Right hindlimb (tissue), 1 donor: ENCODE measurements around the gene MARCHF11.

Experiments
- DNase-seq: peaks from one replicate; pipeline ENCODE4 v3.0.0-alpha.2; 2018

MARCHF11 gene, protein sequence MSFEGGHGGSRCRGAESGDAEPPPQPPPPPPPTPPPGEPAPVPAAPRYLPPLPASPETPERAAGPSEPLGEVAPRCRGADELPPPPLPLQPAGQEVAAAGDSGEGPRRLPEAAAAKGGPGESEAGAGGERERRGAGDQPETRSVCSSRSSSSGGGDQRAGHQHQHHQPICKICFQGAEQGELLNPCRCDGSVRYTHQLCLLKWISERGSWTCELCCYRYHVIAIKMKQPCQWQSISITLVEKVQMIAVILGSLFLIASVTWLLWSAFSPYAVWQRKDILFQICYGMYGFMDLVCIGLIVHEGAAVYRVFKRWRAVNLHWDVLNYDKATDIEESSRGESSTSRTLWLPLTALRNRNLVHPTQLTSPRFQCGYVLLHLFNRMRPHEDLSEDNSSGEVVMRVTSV

DNA sequence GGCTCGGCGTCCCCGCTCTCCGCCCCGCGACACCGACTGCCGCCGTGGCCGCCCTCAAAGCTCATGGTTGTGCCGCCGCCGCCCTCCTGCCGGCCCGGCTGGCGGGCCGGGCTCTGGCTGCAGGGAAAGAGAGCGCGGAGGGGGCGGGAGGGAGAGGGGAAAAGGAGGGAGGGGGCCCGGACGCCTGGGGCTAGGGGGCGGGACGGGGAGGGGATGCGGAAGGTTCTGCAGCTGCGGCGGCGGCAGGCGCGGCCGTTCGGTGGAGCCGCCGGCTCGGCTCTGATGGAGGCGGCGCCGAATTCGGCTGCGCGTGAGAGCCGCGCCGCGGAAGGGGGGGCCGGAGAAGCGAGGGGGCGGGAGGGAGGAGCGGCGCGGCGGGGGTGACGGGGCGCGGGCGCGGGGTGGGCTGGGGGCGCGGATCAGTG lies at the start of gene MARCHF11:
Gene MARCHF11, minus strand, starts transcription at position 281 of the 425 bp plus-strand sequence. Its CDS starts 216 bp downstream, at position 65.
- DNase-seq, result no peak

DNA sequence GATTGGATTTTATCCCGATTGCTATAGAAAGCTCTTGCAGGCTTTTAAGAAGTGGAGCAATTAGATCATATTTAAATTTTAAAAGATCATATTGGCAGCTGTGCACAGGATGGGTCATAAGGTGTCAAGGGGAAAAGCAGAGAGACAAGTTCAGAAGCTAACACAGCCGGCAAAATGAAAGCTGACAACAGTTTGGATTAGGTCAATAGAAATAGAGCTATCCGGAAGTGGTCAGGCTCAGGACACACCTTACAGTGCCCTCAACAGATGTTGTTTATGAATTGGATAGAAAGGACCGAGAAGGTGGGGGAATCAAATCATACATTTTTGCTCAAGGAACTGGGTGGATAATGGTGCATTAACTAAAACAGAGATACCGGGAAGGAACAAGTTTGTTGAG lies 46.3 kb upstream of the MARCHF11 start:
- no peak for DNase-seq

DNA sequence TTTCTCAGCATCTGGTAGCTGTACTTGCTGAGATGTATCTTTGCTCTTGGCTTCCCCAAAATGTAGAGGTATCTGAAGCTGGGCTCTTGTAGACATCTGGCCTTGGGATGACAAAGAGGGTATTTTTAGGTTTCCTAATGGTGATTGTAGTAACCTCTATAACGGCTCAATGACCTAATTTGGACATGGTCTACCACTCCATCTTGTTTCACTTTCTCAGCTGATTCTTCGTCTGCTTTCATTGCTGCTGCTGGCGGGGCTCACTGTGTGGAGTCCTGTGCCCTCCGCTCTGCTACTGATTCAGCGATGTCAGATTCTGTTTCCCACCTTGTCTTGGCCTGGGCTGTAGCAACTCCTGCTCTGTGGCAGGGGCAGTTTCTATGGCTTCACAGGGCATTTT lies 12.7 kb upstream of the MARCHF11 start:
- DNase-seq, result no peak

DNA sequence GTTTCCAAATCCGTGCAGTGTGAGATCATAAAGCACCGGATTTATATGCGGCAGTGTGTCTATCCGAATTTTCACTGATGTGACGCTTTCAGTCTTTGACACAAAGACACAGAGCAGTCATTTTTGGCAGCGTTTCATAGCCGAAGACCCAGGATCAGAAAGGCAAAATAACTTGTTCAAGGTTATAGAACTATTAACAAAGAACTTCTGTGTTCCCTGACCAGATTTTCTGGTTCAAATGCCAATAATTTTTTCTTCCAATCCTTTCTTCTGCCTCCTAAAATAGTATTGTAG lies 1.1 kb upstream of the MARCHF11 start:
- no peak for DNase-seq

DNA sequence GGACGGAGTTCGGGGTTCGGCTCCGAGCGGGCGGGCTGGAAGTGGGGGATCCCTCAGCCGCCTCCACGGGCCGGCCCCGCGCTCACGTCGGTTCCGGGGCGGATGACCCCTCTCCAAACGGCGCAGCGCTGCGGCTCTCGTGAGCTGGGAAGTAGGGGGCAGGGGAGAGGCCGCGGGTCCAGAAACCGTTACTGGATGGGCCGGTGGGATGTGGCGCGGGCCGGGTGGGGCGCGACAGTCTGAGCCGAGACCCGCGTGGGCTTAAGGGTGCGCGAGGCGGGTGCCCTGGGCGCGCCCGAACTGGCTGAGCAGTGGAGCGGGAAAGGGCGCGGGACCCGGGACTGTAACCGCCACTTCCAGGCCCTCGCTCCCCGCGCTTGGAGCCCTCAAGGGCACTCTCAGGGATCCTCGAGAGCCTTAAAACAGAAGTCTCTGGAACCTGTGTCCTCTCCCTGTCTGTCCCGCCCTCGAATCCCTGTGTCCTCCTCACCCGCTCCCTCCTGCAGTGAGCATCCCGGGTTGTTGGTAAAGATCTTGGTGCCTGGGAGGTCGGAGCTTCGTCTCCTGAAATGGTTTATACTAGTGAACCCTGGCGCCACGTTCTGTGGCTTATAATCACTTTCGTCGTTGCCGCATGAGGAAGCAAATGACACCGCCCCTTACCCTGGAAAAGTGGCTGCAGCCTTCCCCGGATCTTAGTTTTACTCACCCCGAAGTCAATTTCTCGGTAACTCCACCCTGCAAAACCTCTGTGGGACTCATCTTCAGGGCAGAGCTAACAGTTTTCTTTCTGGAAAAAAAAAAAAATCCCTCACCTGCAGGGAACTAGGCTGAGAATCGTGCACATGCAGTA lies 571 bp upstream of the MARCHF11 start:
- DNase-seq, result no peak

DNA sequence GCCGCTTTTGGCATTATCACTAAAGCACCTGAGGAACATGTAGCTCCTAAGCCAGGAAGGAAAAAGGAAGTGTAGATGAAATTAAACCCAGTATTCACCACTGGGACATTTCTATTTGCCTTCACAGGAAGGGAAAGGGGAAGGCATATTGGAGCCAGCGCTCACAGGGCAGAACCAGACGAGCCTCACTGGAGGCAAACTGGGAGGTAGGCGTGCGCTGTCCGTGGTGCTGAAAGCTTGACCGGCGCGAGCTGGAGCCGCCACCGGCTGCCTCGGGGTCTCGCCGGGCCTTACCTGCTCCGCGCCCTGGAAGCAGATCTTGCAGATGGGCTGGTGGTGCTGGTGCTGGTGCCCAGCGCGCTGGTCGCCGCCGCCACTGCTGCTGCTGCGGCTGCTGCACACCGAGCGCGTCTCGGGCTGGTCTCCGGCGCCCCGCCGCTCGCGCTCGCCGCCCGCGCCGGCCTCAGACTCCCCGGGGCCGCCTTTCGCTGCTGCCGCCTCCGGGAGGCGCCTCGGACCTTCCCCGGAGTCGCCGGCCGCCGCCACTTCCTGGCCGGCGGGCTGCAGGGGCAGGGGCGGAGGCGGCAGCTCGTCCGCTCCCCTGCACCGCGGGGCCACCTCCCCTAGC lies 732 bp downstream of the MARCHF11 start:
- peak; percentile 87 for DNase-seq

DNA sequence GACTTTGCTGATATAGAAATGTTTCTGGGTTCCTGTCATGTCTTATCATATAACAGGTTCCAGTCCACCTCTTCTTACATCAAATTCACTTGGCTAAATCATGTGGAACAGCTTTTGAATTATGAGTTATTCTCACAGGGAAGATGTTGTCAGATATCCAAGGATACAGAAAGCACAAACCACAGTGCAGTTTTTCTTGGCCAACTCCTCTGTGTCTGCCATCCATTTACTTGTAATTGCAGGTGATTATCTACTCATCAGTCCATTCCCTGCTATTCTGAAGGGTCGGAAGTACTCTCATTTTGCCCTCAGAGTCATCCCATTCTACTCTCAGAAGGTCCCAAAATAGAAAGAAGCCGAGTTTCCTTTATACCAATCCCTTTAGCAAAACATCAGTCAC lies 10.0 kb downstream of the MARCHF11 start:
- no peak for DNase-seq

DNA sequence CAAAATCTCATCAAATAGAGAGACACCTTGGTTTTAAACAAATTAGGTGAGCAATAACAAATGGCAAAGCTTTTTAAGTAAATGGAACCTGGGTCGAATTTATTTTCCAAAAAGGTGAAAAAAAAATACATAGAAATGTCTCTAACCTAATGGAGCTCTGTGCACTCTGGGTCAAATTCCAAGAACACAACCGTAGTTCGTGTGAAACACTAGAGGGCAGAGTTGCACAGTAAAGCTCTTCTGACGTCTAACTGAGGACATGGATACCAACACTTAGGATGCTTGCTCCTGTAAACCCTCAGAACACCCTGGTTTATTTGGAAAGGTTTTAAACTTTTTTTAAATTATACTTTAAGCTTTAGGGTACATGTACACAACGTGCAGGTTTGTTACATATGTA lies 18.9 kb downstream of the MARCHF11 start:
- DNase-seq, result no peak

DNA sequence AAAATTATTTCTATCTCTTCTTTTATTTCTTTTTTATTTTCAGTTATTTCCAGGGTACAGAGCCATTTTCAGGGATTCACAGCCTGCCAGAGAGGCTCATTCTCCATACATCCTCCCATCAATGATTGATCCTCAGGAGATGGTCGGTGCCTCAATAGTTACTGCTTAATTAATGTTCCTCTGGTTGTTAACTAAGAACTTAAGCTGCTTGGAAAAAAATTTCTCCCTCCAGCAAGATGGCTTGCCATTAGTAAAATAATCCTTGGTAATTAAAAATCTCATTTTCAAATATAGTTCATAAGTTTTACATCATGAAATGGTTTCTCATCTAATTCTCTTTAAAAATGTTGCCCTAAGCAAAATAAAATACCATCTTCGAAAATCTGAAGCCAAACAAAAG lies 20.0 kb downstream of the MARCHF11 start:
- no peak for DNase-seq

DNA sequence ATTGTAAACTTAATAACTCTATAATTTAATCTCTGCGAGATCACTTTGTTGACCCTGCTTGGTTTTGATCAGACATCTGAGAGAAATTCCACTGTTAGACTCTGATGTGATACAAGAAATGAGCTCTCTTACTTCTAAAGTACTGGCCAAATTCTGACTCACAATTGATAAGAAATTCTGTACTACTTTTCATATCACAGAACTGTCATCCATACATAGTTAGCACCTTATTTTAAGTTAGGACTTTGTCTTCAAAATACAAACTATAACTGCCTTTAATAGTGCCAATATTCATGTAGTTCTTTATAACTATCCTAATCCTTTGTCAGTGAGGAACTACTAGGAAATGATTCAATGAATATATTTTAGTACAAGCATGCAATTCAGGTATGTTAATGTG lies 23.4 kb downstream of the MARCHF11 start:
- no peak for DNase-seq

DNA sequence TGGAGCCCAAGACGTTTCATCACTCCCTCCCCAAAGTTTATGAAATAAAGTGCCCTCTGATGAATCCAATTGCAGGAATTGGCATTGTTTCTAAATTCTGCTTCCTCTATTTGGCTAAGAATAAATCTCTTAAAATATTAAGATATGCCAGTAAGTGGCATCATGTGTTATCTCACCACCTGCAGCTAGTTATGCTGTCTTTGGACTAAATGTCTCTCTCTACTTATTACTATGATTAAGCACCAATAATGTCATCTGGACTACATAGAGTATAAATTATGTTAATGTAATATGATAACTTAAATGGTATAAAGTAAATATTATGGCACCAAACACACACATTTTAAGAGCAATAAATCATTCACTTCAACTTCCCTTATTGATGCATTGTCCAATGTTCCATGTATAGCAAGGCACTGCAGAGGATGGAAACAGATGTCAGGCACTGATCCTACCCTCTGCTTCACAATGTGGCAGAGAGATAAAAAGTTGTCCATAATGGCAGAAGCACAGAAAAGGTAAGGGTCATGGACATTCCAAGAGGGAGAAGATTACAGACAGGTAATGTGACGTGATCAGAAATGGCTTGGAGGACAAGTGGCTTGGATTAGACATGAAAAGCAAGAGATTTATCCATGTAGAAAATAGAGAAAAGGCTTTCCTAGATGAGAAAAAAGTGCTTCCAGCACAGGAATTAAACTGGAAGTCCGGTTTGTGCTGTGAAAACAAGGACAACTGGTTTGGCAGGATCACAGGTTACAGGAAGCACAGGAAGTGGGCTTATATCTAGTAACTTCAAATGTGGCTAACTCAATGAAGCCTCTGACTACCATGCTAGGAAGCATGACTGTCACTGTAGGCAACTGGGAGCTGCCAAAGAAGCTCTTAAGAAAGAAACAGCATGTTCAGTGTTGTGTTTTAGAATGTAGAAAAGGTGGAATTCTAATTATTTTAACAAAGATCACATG lies 26.7 kb downstream of the MARCHF11 start:
- DNase-seq, result no peak

DNA sequence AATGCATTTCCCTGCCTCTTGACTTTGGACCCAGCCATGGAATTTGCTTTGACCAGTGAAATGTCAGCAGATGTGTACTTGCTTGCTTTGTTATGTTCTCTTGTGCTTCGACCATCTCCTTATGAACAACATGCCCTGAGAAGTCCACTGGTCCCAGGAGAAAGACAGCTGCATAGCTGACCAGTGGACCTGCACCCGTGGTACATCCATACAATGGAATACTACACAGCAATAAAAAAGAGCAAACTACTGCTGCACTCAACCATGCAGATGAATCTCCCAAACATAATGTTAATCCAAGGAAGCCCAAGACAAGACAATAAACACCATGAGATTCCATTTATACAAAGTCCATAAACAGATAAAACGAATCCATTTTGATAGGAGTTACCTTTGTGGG lies 30.0 kb downstream of the MARCHF11 start:
- no peak for DNase-seq

DNA sequence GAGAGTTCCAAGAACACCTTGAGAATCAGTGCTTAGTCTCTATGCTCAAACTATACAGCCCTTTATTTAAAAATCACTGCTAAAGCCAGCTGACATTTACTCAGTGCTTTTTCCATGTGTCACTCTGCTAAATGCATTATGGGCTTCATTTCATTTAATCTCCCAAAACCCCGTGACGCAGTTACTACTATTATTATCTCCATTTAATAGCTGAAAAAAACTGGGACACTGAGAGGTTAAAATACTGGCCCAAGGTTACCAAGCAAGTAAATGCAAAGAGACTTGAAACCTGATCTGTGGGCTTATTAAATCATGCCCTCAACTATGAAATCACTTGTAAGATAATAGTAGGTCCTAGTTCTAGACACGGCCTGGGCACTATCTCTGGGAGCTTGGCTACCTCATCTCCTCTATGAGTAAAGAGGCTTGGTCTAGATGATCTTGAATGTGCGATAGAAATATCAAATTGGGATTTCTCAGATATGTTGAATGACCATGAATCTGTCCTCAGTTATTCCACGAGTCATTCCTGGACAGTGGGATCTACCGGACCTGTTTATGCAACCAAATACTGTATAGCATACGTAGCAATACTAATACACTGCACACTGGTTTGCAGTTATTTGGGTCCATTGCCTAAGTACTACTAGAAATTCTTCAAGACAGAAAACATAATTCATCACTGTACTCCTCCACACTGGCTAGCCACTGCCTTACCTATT lies 32.3 kb downstream of the MARCHF11 start:
- DNase-seq, result no peak

DNA sequence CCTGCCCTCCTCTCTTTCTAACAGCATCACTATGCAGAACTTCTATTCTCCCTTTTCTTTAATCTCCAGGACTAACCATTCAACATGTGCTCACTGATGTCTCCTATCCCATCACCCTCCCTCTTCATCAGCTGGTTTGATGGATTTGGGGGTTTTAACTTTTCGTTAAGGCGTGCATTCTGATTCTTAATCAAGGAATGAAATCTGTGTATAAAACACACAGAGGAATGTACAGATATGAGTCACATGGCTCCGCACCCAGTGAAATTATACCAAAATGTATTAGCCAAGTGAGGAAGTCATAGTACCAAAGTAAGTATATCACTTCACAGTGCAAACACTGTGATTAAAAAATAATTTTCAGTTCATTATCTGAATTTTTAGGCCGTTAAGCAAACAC lies 35.2 kb downstream of the MARCHF11 start:
- no peak for DNase-seq

DNA sequence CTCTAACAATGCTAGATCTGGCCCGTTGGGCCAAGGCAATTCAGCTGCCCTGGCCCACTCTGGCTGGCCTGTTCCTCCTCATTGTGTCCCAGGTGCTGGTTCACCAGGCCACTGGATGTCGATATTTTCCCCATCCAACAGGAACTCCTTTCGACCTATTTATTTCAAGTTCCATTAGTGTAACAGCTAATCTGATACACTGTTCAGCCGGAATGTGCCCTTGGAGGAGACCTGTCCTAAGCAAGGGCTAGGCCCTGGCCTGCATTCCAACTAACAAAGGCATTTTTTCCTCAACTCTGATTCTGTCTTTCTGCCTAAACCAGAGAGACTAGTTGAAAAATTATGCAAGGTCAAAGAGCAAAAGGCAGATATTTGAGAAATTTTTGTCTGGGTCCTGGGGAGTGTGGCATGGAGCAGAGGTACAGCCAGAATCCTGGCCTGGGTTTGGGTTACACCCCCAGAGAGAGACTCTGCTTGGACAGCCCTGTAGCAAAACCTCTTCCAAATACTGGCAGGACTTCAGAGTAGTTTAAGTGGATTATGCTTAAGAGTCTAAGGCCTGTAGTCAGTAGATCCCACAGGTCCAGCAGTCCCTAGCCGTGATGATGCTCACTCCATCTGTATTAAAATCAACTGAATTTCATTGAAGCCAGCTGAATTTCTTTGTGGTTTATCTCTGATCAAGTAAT lies 36.1 kb downstream of the MARCHF11 start:
- no peak for DNase-seq

DNA sequence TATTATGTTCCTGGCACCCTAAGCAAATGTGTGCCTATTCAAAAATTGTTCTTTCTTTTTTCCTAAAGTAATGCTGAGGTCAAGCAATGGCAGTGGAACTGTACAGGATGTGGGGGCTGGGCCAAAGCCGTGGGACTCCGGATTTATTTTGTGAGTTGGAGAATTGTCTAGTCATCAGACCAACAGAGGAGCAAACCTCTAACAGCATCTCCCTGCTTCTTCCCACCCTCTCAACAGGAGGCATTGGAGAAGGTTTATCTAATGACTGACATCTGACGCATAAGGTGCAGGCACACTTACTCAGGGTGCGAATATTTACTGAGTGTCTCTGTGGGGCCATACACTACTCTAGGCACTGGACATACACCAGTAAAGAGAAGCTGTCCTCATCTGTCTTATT lies 38.6 kb downstream of the MARCHF11 start:
- DNase-seq, result no peak

DNA sequence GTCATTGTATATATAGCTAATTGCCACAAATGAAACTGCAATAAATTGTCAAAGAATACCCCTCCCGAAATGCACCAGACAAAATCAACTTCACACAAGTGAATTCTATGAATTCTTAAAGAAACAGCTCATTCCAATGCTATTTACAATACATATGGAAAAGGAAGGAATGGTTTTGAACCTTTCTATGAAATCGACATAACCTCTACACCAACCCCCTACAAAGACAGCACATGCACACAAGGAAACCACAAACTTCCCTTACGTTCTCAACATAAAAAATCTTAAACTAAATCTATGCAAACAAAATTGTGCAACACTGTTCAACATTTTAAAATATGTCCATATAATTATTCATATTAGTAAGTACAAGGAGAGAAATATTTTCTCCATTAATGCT lies 39.2 kb downstream of the MARCHF11 start:
- DNase-seq, result no peak

DNA sequence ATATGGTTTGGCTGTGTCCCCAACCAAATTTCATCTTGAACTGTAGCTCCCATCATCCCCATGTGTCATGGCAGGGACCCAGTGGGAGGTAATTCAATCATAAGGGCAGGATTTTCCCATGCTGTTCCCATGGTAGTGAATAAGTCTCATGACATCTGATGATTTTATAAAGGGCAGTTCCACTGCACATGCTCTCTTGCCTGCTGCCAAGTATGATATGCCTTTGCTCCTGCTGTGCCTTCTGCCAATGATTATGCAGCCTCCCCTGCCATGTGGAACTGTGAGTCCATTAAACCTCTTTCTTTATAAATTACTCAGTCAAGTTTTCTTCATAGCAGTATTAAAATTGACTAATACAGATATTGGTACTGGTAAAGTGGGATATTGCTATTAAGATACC lies 42.4 kb downstream of the MARCHF11 start:
- no peak for DNase-seq

DNA sequence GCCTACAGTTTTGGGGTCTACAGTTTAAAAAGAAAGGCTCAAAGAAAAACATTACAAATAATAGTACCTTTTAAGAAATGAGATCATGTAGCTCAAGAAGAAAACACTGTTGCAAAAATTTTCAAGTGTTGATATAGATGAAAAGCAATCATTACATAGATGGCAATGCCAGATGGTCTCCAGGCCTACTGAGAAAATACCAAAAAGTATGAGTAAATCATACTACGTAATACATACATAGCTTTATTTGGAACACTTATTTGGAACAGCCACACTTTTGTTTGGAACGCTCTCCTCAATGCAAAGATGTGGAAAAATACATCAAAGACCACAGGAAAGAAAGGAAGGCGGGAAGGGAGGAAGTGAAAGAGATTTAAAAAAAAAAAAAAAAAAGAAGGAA lies 44.1 kb downstream of the MARCHF11 start:
- no peak for DNase-seq

DNA sequence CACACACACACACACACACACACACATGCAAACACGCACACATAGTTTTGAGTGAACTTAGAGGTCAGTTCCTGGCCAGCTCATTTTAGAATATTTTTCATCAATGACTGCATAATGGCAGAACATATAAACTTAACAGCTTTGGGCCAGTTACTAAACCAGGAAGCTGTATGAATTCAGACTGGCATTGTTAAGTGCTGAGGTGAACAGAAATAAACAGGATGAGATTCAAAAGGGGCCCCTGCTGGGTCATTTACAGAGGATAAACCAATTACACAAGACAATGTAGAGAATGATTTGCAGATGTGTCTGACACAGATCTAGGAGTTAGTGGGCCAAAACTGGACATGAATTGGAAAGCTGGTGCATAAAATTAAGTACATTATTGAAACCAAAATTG lies 44.6 kb downstream of the MARCHF11 start:
- DNase-seq, result no peak

DNA sequence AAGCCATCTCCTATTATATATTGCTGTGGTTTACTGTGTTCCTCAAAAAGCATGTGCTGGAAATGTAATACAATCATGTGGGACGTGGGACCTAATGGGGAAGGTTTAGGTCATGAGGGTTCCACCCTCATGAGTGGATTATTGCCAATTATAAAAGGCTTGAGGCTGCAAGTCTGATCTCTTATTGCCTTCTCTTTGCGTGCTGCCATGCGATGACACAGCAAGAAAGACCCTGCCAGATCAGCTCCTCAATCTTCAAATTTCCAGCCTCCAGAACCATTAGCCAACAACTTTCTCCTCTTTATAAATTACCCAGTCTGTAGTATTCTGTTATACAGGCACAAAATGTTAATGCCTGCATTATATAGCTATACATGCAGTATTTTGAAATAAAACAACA lies 45.4 kb downstream of the MARCHF11 start:
- no peak for DNase-seq
